HG02678 (cell line): ENCODE data around the gene DYRK1B.
"Not testable (repeated sequence)": the region's sequence is repeated elsewhere in the genome, so short reads cannot be mapped to it uniquely, and the experiment has no call there.

Source experiments
- ATAC-seq: cut with Tn5 transposase; IDR thresholded peaks from one replicate; pipeline ENCODE4 v1.9.1; 2021; ENCODE audit warnings: mild to moderate bottlenecking, moderate library complexity; ENCODE audit not compliant: unreplicated experiment

Gene DYRK1B

GRCh38 chr19:39833464-39834286 is at the start of gene DYRK1B:
Gene DYRK1B (minus strand): TSS chr19:39834162. CDS start chr19:39831867, 2,295 bp downstream.
- peak; percentile 88 for ATAC-seq

DNA sequence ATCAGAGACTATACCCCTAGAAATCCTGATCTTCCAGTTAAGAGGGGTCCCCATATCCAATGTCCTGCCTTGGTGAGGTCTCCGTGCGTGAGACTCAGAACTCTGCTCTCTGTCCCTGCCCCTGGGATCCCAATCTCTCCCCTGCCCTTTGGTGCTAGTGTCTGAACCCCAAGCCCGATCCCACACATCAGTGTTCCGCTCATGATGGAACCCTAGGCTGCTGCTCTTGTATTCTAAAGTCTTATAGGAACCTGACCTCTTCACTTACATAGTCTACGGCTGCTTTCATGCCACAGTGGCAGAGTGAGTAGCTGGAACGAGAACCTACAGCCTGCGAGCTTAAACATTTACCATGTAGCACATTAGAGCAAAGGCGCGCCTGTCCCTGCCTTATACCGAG is 48.7 kb upstream of the DYRK1B start:
- ATAC-seq: not testable (repeated sequence)

- not testable (repeated sequence) for ATAC-seq
These were observed 47.6 kb upstream of the DYRK1B start for GRCh38 chr19:39881495-39882110.

- ATAC-seq: not testable (repeated sequence)
These were observed 46.3 kb upstream of the DYRK1B start for GRCh38 chr19:39880241-39880640.

DNA sequence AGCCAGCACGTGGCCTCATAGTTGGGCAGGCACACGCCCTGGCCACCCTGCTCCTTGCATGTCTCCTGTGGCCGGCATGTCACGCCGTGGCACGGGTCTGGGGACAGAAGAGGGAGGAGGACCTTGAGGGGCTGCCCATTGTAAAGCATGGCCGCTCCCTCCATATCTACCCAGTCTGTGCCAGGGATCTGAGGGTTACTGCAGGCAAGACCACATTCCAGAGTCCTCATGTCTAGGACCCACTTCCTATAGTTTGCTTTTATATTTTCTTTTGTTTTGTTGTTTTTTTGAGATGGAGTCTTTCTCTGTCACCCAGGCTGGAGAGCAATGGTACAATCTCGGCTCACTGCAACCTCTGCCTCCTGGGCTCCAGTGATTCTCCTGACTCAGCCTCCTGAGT is 45.8 kb upstream of the DYRK1B start:
- ATAC-seq: not testable (repeated sequence)

DNA sequence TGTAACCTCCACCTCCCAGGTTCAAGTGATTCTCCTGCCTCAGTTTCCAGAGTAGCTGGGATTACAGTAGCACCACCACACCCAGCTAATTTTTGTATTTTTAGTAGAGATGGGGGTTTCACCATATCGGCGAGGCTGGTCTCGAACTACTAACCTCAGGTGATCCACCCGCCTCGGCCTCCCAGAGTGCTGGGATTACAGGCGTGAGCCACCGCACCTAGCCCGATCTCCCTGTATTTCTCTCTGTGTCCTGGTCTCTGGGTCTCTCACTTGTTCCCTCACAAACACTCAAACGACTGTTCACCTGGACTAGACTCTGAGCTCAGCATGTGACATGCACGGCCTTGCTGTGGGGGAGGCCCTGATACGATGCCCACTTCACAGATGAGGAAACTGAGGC is 44.9 kb upstream of the DYRK1B start:
- ATAC-seq: not testable (repeated sequence)

- ATAC-seq: no peak
These were observed 44.4 kb upstream of the DYRK1B start for GRCh38 chr19:39878398-39878797.

GRCh38 chr19:39877982-39878381 is 44.0 kb upstream of the DYRK1B start:
- ATAC-seq: not testable (repeated sequence)

DNA sequence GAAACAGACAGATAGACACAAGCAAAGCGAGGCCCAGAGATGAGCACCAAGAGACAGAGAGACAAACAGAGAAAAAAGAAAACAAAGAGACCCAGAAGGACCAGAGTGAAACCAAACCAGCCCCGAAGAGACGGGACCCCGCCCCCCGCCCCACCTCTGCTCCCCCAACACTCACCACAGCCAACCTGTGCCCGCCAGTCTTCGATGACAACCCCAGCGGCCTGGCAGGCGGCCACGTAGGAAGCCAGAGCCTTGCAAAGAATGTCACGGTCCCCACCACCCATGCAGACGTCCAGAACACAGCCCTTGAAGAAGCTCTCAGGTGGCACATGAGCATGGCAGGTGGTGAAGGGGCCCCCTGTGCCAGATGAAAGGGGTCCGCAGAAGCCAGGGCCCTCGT is 43.5 kb upstream of the DYRK1B start:
- ATAC-seq: not testable (repeated sequence)

DNA sequence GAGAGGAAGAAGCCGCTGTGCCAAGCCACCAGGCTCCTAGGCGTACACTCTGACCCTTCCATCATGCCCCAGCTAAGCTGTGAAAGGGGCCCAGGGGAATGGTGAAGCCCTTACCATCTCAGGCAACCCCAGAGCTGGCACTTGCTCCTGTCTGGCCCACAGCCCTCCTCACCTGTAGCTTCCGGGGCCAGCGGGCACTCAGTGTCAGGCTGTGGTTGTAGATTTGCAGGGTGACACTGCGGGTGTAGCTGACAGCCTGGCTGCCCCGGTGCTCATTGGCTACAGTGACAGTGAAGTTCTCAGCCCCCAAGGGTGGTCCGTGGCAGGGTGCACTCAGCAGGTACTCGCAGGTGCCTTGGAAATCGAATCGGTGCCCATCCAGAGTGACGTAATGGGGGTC is 42.5 kb upstream of the DYRK1B start:
- ATAC-seq: not testable (repeated sequence)

GRCh38 chr19:39875401-39875864 is 41.5 kb upstream of the DYRK1B start:
- ATAC-seq: not testable (repeated sequence)

GRCh38 chr19:39874404-39874803 is 40.4 kb upstream of the DYRK1B start:
- ATAC-seq: no peak

GRCh38 chr19:39873385-39873784 is 39.4 kb upstream of the DYRK1B start:
- no peak for ATAC-seq

DNA sequence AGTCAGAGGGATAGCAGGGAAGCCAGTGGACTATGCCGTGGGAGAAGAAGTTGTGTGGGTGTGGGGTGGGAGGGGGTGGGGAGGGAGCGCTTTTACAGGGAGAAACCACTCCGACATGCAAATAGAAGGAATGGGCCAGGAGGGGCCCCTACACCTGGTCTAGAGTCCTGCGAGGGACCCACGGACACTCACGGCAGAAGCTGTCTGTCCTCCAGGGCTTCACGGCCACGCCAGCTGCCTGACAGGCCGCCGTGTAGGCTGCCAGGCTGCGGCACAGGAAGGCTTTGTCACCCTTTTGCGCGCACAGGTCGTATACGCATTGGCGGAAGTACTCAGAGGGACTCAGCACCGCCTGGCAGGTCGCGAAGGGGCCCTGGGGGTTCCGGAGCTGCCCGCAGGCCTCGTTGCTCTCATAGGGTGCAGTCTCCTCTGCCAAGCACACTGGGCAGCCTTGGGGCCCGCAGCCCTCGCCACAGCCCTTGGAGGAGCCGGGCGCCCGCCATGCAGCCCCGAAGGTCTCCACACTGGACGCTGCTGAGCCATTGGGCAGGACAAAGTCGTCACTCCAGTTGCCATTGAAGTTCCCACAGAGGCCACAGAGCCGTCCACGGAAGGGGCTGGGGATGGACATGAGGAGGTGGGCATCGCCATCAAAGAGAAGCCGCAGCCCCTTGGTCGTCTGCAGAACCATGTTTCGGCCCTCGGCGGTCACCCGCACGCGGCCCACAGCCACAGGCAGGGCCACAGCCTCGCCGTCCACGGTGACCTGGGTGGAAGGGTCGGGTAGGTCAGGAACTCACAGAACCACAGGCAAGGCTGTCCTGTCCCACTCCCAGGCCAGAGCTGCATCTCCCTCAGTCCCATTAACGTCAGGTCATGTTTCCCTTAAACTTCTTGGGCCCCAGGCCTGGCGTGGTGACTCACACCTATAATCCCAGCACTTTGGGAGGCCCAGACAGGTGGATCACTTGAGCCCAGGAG is 38.2 kb upstream of the DYRK1B start:
- no peak for ATAC-seq

GRCh38 chr19:39871362-39871761 is 37.4 kb upstream of the DYRK1B start:
- ATAC-seq: no peak

DNA sequence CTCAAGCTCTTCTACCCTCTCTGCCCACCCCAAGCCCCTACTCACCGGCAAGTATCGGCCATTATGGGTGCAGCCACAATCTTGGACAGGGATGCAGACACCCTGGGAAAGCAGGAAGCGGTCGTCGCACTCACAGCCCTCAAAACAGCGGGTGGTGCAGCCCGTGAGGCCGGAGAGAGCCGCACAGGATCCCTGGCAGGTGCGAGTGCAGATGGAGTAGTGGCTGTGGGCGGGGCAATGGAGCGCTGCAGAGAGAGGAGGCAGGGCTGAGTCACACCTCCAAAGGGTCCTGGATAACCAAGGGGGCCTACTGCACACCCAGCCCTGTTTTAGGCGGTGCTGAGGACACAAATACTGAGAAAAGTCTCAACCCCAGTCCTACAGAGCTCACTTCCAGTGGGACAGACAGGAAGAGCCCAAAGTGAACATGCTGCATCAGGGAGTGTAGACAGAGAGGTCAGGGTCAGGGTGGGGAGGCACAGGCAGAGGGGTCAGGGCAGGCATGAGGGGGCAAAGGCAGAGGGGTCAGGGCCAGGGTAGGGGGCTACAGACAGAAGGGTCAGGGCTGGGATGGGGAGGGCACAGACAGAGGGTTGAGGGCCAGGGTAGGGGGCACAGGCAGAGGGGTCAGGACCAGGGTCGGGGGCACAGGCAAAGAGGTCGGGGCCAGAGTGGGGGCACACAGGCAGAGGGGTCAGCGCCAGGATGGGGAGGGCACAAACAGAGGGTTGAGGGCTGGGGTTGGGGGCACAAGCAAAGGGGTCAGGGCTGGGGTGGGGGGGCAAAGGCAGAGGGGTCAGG is 36.4 kb upstream of the DYRK1B start:
- no peak for ATAC-seq

DNA sequence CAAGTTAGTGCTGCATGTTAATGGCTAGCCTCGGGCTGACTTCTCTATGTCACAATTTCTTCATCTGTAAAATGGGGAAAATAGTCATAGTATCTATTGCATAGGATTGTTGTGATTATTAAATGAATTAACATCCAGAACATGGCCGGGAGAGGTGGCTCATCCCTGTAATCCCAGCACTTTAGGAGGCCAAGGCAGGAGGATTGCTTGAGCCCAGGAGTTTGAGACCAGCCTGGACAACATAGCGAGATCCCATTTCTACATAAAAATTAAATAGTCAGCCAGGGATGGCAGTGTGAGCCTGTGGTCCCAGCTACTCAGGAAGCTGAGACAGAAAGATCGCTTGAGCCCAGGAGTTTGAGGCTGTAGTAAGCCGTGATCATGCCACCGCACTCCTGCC is 34.0 kb upstream of the DYRK1B start:
- ATAC-seq: no peak

GRCh38 chr19:39867133-39867532 is 33.2 kb upstream of the DYRK1B start:
- ATAC-seq: no peak

GRCh38 chr19:39865953-39866352 is 32.0 kb upstream of the DYRK1B start:
- ATAC-seq: no peak

GRCh38 chr19:39865186-39865585 is 31.2 kb upstream of the DYRK1B start:
- ATAC-seq: no peak
